K562 (cell line): ENCODE measurements around the gene ASGR2. TPM values are rescaled to one million over a fixed set of nuclear protein-coding genes. Genes with fewer than 3 reads are reported as not detected.
"Not testable (repeated sequence)": the region's sequence is repeated elsewhere in the genome, so short reads cannot be mapped to it uniquely, and the experiment has no call there.

ENCODE experiments used
- ATAC-seq: fragments of 200-7000 bp; cut with Tn5 transposase; 3 replicates; pipeline ENCODE4 v1.9.1; 2020; ENCODE audit warnings: moderate library complexity
- BruUV-seq: library from RNA; stranded (reverse); fragments of 400-500 nt; replicated peaks from 2 replicates; lab custom pipeline; 2021; lab: Mats Ljungman, UMichigan
- CTCF ChIA-PET: fragments of 300-600 bp; formaldehyde crosslinking; extraction: SDS; loops from one replicate; lab custom pipeline; 2021; ENCODE audit warnings: low intra/inter-chr PET ratio; lab: Yijun Ruan, JAX
- POLR2A ChIA-PET: fragments of 300-600, 350-650 bp; sonication (Branson Sonifier 250); formaldehyde crosslinking; extraction: SDS; loops from one replicate; lab custom pipeline; 2021; ENCODE audit warnings: antibody characterized with exemption, inconsistent platforms; lab: Yijun Ruan, JAX
- DNase-seq, 4 experiments: peaks; one replicate each; pipeline versions ENCODE4 v3.0.0 to v3.0.0-alpha.2; 2011 to 2018; ENCODE audit warnings: low spot score in 3 of 4, mixed read lengths in 3 of 4; ENCODE audit errors: extremely low read depth in 1 of 4
- FAIRE-seq: peaks from 2 replicates; lab custom pipeline; 2011; peaks lifted over from hg19 to GRCh38; lab: Jason Lieb, UNC
- H2AFZ ChIP-seq: 2 replicates; pipeline ENCODE4 v1.6.0; 2011; ENCODE audit warnings: low read depth, low read length, control low read depth, inconsistent platforms
- H3K27ac ChIP-seq: fragments of 200-600 bp; 3 replicates; pipeline ENCODE4 v1.8.0; 2011; ENCODE audit warnings: low read depth, mild to moderate bottlenecking, control low read depth, inconsistent platforms, low read length, moderate library complexity, mixed read lengths; ENCODE audit errors: extremely low read depth
- H3K27me3 ChIP-seq, 2 experiments: fragments of 300-600 bp in 1 of 2; 2 replicates in 1 of 2; 3 replicates in 1 of 2; pipeline versions ENCODE4 v1.6.0 to v1.8.0; 2011; ENCODE audit warnings: inconsistent platforms in 2 of 2, low read length in 2 of 2, mild to moderate bottlenecking in 1 of 2, mixed read lengths in 1 of 2, moderate library complexity in 1 of 2; ENCODE audit not compliant: control insufficient read depth in 2 of 2, insufficient read depth in 2 of 2
- H3K36me3 ChIP-seq: fragments of 300-600 bp; 3 replicates; pipeline ENCODE4 v1.8.0; 2011; ENCODE audit warnings: mild to moderate bottlenecking, low read length, inconsistent platforms; ENCODE audit not compliant: control insufficient read depth, insufficient read depth
- H3K4me1 ChIP-seq, 2 experiments: fragments of 200-600 bp in 1 of 2; replicated peaks in 1 of 2; 2 replicates in 1 of 2; 3 replicates in 1 of 2; pipeline versions ENCODE4 v1.5.1 to v1.8.0; 2011; ENCODE audit warnings: inconsistent platforms in 2 of 2, low read length in 2 of 2, mild to moderate bottlenecking in 1 of 2, mixed read lengths in 1 of 2, moderate library complexity in 1 of 2; ENCODE audit not compliant: control insufficient read depth in 2 of 2, insufficient read depth in 2 of 2
- H3K4me2 ChIP-seq: 2 replicates; pipeline ENCODE4 v1.6.1; 2011; ENCODE audit warnings: low read length, control low read depth, inconsistent platforms, mixed read lengths; ENCODE audit not compliant: insufficient read depth
- H3K4me3 ChIP-seq: fragments of 200-600 bp; sonication (generic), shearing (Covaris generic); 2 replicates; pipeline ENCODE4 v1.5.1; 2016; ENCODE audit warnings: control low read depth, inconsistent platforms
- H3K79me2 ChIP-seq: fragments of 200-600 bp; 3 replicates; pipeline ENCODE4 v1.8.0; 2011; ENCODE audit warnings: low read length, inconsistent platforms; ENCODE audit not compliant: control insufficient read depth, insufficient read depth
- H3K9ac ChIP-seq, 2 experiments: 2 replicates each; pipeline versions ENCODE4 v1.6.0 to v1.6.1; 2011; ENCODE audit warnings: low read depth in 2 of 2, low read length in 2 of 2, control low read depth in 1 of 2, inconsistent platforms in 1 of 2, mild to moderate bottlenecking in 1 of 2, mixed read lengths in 1 of 2; ENCODE audit not compliant: insufficient read depth in 1 of 2
- H3K9me1 ChIP-seq: one replicate; pipeline ENCODE4 v1.6.0; 2011; ENCODE audit warnings: inconsistent platforms, mild to moderate bottlenecking, low read length, moderate library complexity; ENCODE audit not compliant: control insufficient read depth, insufficient read depth
- H3K9me3 ChIP-seq: replicated peaks from 2 replicates; pipeline ENCODE4 v1.5.1; 2011; ENCODE audit warnings: low read depth, low read length, inconsistent platforms; ENCODE audit not compliant: control insufficient read depth, insufficient read depth
- H4K20me1 ChIP-seq: replicated peaks from 2 replicates; pipeline ENCODE4 v1.6.1; 2011; ENCODE audit warnings: low read length, inconsistent platforms, mixed read lengths; ENCODE audit not compliant: control insufficient read depth, insufficient read depth
- CBX8 ChIP-seq: fragments of 200-600 bp; sonication (generic); IDR thresholded peaks from 2 replicates; pipeline ENCODE4 v1.6.1; 2012; ENCODE audit warnings: borderline replicate concordance, mixed run types, low read depth, mild to moderate bottlenecking, moderate library complexity, mixed read lengths, low read length, control low read depth, inconsistent platforms; ENCODE audit not compliant: poor library complexity, severe bottlenecking; ENCODE audit errors: extremely low read depth
- HDAC8 ChIP-seq: fragments of 450-650 bp; IDR thresholded peaks from 2 replicates; pipeline ENCODE4 v1.6.1; 2016; ENCODE audit warnings: mild to moderate bottlenecking, missing genetic modification characterization, moderate library complexity, missing compliant biosample characterization
- ZNF551 ChIP-seq: fragments of 250-450 bp; sonication (Bioruptor Pico); IDR thresholded peaks from 2 replicates; pipeline ENCODE4 v1.5.0; 2021; ENCODE audit warnings: mild to moderate bottlenecking, moderate library complexity
- ZNF79 ChIP-seq: fragments of 250-450 bp; sonication (Bioruptor Pico); IDR thresholded peaks from 2 replicates; pipeline ENCODE4 v1.4.0; 2020; ENCODE audit warnings: low read depth, mild to moderate bottlenecking, moderate library complexity
- WGBS: fragments of 100-300 bp; shearing (Covaris generic); methylation state at CpG from one replicate; pipeline ENCODE4 v1.1.6; 2016; ENCODE audit warnings: low coverage, mixed read lengths; ENCODE audit not compliant: insufficient coverage; ENCODE audit errors: missing lambda C conversion rate; 5-methylcytosine and 5-hydroxymethylcytosine counted together
- in situ Hi-C: fragments of 300-500 bp; cut with MboI; formaldehyde crosslinking; loops from 4 replicates; pipeline ENCODE4 v1.15.0; 2018; ENCODE audit warnings: inconsistent platforms, mixed read lengths
- intact Hi-C: fragments of 100-400 bp; cut with micrococcal nuclease; formaldehyde crosslinking; loops from 2 replicates; pipeline ENCODE4 v1.14.2; 2022
- polyA plus RNA-seq, 8 experiments: library from polyadenylated mRNA; depleted of rRNA in 4 of 8; stranded (reverse) in 5 of 8; unstranded in 3 of 8; fragments of >200 nt; fragmentation: Nextera tagmentation in 2 of 8; fragmentation: Illumina TruSeq in 1 of 8; extraction: Ambion mirVana in 2 of 8; extraction: Trizol in 1 of 8; gene quantifications; 2 replicates each; pipeline versions ENCODE4 v1.2.1 to v1.2.3, GENCODE V29; 2011 to 2014; ENCODE audit warnings: inconsistent platforms in 1 of 8, missing spikeins in 1 of 8
- total RNA-seq, 7 experiments: library from RNA; depleted of rRNA in 6 of 7; stranded (reverse); fragments of >200 nt in 6 of 7; fragmentation: Illumina TruSeq in 2 of 7; extraction: Trizol in 2 of 7; gene quantifications; 2 replicates each; pipeline versions ENCODE4 v1.2.1 to v1.2.3, GENCODE V29; 2011 to 2021; ENCODE audit warnings: low replicate concordance in 1 of 7
- TF ChIP-seq, protein P1 (sequence below): fragments of 450-650 bp; formaldehyde crosslinking; IDR thresholded peaks from 2 replicates; pipeline ENCODE4 v1.4.0; 2020; ENCODE audit warnings: mild to moderate bottlenecking, moderate library complexity
- TF ChIP-seq, protein P2 (sequence below): fragments of 250-450 bp; sonication (Bioruptor Pico); IDR thresholded peaks from 2 replicates; pipeline ENCODE4 v1.5.0; 2020; ENCODE audit warnings: mild to moderate bottlenecking
- TF ChIP-seq, protein P3 (sequence below), 2 experiments: IDR thresholded peaks in 1 of 2; conservative IDR thresholded peaks in 1 of 2; 2 replicates each; pipeline ENCODE4 v1.6.1; 2016; ENCODE audit warnings: low read depth in 2 of 2, mild to moderate bottlenecking in 1 of 2, missing compliant biosample characterization in 1 of 2, missing genetic modification characterization in 1 of 2, moderate library complexity in 1 of 2
- TF ChIP-seq, protein P4 (sequence below), 2 experiments: fragments of 250-450 bp in 1 of 2; fragments of 450-650 bp in 1 of 2; sonication (Bioruptor Pico) in 1 of 2; IDR thresholded peaks; 2 replicates each; pipeline versions ENCODE4 v1.6.1 to v1.8.0; 2016 to 2021; ENCODE audit warnings: mild to moderate bottlenecking in 2 of 2, moderate library complexity in 2 of 2, missing compliant biosample characterization in 1 of 2, missing genetic modification characterization in 1 of 2

The ASGR2 gene
- total and polyA plus RNA-seq, 9 of the 15 experiments (the other 6 are each of a cell fraction or from before 2014, with no cell fraction given), result not detected

DNA sequence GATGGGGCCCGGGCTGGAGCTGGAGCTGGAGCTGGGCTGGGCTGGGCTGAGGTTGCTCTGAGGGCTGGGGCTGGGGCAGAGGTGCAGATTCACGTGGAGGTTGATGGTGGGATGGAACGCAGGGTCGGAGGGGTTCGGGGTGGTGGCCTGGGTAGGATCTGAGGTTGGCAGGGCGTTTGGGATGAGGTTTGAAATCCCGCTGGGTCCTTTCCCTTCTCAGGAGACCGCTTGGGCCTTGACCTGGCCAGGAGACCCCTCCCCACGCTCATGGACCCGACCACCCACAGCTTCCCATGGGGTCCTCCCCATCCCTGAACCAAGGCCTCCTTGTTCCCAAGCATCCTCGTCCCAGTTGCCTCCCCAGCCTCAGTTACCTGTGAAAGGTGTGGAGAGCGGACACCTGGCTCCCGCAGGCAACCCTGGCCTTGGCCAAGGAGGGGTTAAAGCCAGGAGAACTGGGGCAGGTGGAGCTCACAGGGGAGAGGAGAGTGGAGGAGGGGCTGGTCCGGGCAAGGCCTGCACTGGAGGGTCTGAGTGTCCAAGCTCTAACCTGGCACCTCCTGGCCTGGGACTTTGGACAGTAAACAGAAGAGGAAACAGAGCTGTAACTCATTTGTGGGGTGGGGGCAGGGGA lies at the start of gene ASGR2 (continued):
- TF ChIP-seq, protein P1, sequence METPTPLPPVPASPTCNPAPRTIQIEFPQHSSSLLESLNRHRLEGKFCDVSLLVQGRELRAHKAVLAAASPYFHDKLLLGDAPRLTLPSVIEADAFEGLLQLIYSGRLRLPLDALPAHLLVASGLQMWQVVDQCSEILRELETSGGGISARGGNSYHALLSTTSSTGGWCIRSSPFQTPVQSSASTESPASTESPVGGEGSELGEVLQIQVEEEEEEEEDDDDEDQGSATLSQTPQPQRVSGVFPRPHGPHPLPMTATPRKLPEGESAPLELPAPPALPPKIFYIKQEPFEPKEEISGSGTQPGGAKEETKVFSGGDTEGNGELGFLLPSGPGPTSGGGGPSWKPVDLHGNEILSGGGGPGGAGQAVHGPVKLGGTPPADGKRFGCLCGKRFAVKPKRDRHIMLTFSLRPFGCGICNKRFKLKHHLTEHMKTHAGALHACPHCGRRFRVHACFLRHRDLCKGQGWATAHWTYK, result no peak
- TF ChIP-seq CBX8 (no peak), ZNF79 (CRISPR knock-in tag) (no peak), ZNF551 (CRISPR knock-in tag) (no peak), HDAC8 (no peak)
- TF ChIP-seq, protein P2, sequence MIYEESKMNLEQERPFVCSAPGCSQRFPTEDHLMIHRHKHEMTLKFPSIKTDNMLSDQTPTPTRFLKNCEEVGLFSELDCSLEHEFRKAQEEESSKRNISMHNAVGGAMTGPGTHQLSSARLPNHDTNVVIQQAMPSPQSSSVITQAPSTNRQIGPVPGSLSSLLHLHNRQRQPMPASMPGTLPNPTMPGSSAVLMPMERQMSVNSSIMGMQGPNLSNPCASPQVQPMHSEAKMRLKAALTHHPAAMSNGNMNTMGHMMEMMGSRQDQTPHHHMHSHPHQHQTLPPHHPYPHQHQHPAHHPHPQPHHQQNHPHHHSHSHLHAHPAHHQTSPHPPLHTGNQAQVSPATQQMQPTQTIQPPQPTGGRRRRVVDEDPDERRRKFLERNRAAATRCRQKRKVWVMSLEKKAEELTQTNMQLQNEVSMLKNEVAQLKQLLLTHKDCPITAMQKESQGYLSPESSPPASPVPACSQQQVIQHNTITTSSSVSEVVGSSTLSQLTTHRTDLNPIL, result no peak
- TF ChIP-seq, protein P3, sequence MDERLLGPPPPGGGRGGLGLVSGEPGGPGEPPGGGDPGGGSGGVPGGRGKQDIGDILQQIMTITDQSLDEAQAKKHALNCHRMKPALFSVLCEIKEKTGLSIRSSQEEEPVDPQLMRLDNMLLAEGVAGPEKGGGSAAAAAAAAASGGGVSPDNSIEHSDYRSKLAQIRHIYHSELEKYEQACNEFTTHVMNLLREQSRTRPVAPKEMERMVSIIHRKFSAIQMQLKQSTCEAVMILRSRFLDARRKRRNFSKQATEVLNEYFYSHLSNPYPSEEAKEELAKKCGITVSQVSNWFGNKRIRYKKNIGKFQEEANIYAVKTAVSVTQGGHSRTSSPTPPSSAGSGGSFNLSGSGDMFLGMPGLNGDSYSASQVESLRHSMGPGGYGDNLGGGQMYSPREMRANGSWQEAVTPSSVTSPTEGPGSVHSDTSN (CRISPR knock-in tag; IDR thresholded peaks at IDR 0.05; ENCODE audit: low read depth), result no peak
- TF ChIP-seq, protein P3 (tag; conservative IDR thresholded peaks at IDR 0.05; ENCODE audit: low read depth), result no peak
- TF ChIP-seq, protein P4, sequence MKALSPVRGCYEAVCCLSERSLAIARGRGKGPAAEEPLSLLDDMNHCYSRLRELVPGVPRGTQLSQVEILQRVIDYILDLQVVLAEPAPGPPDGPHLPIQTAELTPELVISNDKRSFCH (CRISPR knock-in tag; IDR thresholded peaks at IDR 0.05), result no peak
- TF ChIP-seq, protein P4 (tag; IDR thresholded peaks at IDR 0.05), result no peak

DNA sequence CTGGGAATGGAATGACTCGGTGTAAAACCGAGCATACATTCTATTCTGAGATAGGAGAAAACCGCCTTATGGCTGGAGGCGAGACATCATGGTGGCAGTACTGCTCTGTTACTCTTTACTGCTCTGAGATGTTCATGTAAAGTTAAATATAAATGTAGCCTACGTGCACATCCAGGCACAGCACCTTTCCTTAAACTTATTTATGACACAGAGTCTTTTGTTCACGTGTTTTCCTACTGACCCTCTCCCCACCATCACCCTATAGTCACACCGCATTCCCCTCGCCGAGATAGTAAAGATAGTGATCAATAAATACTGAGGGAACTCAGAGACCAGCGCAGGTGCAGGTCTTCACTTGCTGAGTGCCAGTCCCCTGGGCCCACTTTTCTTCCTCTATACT lies 44.9 kb upstream of the ASGR2 start:
- H3K9ac ChIP-seq, DNase-seq, H3K79me2 ChIP-seq, BruUV-seq, H3K9me3 ChIP-seq, FAIRE-seq, H3K4me1 ChIP-seq, intact Hi-C loops, in situ Hi-C loops, H4K20me1 ChIP-seq, H3K36me3 ChIP-seq, H3K27ac ChIP-seq, H3K9me1 ChIP-seq, POLR2A ChIA-PET, H3K4me2 ChIP-seq, CTCF ChIA-PET, ATAC-seq, H3K4me3 ChIP-seq, H2AFZ ChIP-seq: not testable (repeated sequence)
- peaks cover under 1 to 31% of the 10 kb centered on the region in 2 experiments; a peak in 4 of 5 replicates for H3K27me3 ChIP-seq
- WGBS, result 2% methylated on average over 10 of the region's 10 CpGs
